Ishikawa (cell line): ENCODE data around the gene DISP2.

Experiments
- EP300 ChIP-seq: IDR thresholded peaks from 2 replicates; pipeline ENCODE4 v1.6.1; 2012; ENCODE audit warnings: borderline replicate concordance
- TF ChIP-seq, protein P1 (sequence below): IDR thresholded peaks from 2 replicates; pipeline ENCODE4 v1.6.1; 2012
- TF ChIP-seq, protein P2 (sequence below): IDR thresholded peaks from 2 replicates; pipeline ENCODE4 v1.6.1; 2012

DNA sequence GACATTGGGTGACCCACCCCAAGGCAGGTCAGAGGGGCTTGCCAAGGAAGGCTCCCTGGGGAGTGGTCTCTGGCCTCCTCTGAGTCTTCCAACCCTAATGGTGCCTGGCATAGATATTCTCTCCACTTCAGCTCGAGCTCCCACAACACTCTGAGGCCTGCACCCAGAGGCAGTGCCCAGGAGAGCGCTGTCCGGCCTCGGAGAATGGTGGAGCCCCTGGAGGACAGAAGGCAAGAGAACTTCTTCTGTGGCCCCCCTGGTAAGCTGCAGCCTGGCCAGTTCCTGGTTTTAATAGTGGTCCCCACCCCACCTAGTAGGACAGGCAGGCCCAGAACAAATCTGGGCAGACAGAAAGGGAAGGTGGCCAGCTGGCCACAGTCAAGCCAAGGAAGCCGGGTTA, 7.0 kb downstream of the DISP2 start:
- TF ChIP-seq, protein P1, sequence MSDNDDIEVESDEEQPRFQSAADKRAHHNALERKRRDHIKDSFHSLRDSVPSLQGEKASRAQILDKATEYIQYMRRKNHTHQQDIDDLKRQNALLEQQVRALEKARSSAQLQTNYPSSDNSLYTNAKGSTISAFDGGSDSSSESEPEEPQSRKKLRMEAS, result no peak
- TF ChIP-seq EP300, result no peak
- TF ChIP-seq, protein P2, sequence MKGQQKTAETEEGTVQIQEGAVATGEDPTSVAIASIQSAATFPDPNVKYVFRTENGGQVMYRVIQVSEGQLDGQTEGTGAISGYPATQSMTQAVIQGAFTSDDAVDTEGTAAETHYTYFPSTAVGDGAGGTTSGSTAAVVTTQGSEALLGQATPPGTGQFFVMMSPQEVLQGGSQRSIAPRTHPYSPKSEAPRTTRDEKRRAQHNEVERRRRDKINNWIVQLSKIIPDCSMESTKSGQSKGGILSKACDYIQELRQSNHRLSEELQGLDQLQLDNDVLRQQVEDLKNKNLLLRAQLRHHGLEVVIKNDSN, result no peak
